Tibial nerve (tissue), 4 donors: ENCODE data around the gene RPP30. TPM values are rescaled to one million over a fixed set of nuclear protein-coding genes. Genes with fewer than 3 reads are reported as not detected.
"Not testable (repeated sequence)": the region's sequence is repeated elsewhere in the genome, so short reads cannot be mapped to it uniquely, and the experiment has no call there.

Experiments used
- DNase-seq, 2 donors: peaks; one replicate each; pipeline ENCODE4 v3.0.0-alpha.2; 2019; ENCODE audit warnings: low spot score in 2 of 2
- H3K27ac ChIP-seq, 4 donors: fragments of 200-600 bp; sonication (generic) in 3 of 4; one replicate each; pipeline ENCODE4 v1.5.1; 2017 to 2019; ENCODE audit warnings: mild to moderate bottlenecking in 1 of 4
- H3K27me3 ChIP-seq, 2 donors: fragments of 200-600 bp; sonication (generic) in 1 of 2; one replicate each; pipeline versions ENCODE4 v1.5.1 to v1.6.0; 2017 to 2019
- H3K36me3 ChIP-seq, 3 donors: fragments of 200-600 bp; sonication (generic); one replicate each; pipeline ENCODE4 v1.5.1; 2018 to 2019
- H3K4me1 ChIP-seq, 4 donors: fragments of 200-600 bp; sonication (generic) in 3 of 4; one replicate each; pipeline ENCODE4 v1.5.1; 2017 to 2019
- H3K4me3 ChIP-seq, 4 donors: fragments of 200-600 bp; sonication (generic) in 3 of 4; one replicate each; pipeline ENCODE4 v1.5.1; 2017 to 2019; ENCODE audit warnings: mild to moderate bottlenecking in 1 of 4, moderate library complexity in 1 of 4
- H3K9me3 ChIP-seq, 4 donors: fragments of 200-600 bp; sonication (generic) in 3 of 4; one replicate each; pipeline ENCODE4 v1.5.1; 2017 to 2019
- CTCF ChIP-seq, 5 experiments: fragments of 200-600 bp in 3 of 5; fragments of 450-650 bp in 2 of 5; sonication (generic) in 3 of 5; IDR thresholded peaks; one replicate each; pipeline ENCODE4 v1.5.1; 2016 to 2019; ENCODE audit warnings: antibody characterized with exemption in 5 of 5, mild to moderate bottlenecking in 3 of 5, moderate library complexity in 2 of 5
- EP300 ChIP-seq, 2 donors: sonication (generic); formaldehyde crosslinking; IDR thresholded peaks; one replicate each; pipeline ENCODE4 v1.6.1; 2017; ENCODE audit warnings: antibody characterized with exemption in 2 of 2, mild to moderate bottlenecking in 1 of 2
- POLR2A ChIP-seq, 2 donors: fragments of 450-650 bp; IDR thresholded peaks; one replicate each; pipeline ENCODE4 v1.6.1; 2017; ENCODE audit warnings: antibody characterized with exemption in 2 of 2, mild to moderate bottlenecking in 2 of 2, moderate library complexity in 2 of 2
- WGBS, 2 donors: methylation state at CpG; one replicate each; pipeline ENCODE4 v1.1.5; 2018; 5-methylcytosine and 5-hydroxymethylcytosine counted together
- total RNA-seq, 4 donors: library from RNA; depleted of rRNA; stranded (reverse); fragments of >200 nt; gene quantifications; one replicate each; pipeline ENCODE4 v1.1.0, GENCODE V29; 2016

Gene RPP30
- total RNA-seq, 4 donors from 2014 or later = 19.4 to 46.5 (median 35.2) TPM

- H3K36me3 ChIP-seq = no peaks in the 10 kb centered on the region
- H3K4me1 ChIP-seq = no peaks in the 10 kb centered on the region
- no peak for TF ChIP-seq EP300 (IDR thresholded peaks at IDR 0.05)
- no peak for TF ChIP-seq CTCF (IDR thresholded peaks at IDR 0.05)
- no peak for TF ChIP-seq POLR2A (IDR thresholded peaks at IDR 0.05)
- H3K4me3 ChIP-seq = no peak overlapping the region
- no peaks in the 10 kb centered on the region for H3K9me3 ChIP-seq
- H3K27me3 ChIP-seq = no peaks in the 10 kb centered on the region
- no peak for DNase-seq
- no peak overlapping the region for H3K27ac ChIP-seq
- WGBS, 2 donors = 77 to 84% methylated on average over 8 of the region's 8 CpGs
Observed at GRCh38 chr10:90937645-90938258, 66.0 kb downstream of the RPP30 start.

DNA sequence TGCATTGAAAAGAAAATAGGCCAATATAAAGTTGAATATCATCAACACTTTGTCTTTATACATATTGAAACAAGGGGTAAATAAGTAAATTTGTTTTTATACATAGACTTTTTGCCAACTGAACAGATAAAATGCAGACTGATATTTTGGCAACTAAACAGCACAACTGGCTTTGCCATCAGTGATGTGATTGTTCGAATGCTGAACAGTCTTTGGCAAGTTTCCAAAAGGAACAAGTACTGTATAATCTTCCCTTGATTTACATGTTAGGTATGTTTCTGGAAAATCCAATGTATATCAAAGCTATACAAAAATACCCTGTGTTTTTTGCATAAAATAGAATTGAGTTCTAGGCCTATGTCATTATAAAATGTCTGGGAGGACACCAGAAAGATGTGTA lies 67.3 kb downstream of the RPP30 start:
- no peak overlapping the region for H3K27ac ChIP-seq
- no peak for DNase-seq
- H3K4me1 ChIP-seq = no peaks in the 10 kb centered on the region
- WGBS, 2 donors = 29 to 38% methylated on average over 1 of the region's 1 CpG
- H3K36me3 ChIP-seq = no peaks in the 10 kb centered on the region
- no peak for TF ChIP-seq EP300 (IDR thresholded peaks at IDR 0.05)
- TF ChIP-seq POLR2A (IDR thresholded peaks at IDR 0.05) = no peak
- no peak for TF ChIP-seq CTCF (IDR thresholded peaks at IDR 0.05)
- H3K4me3 ChIP-seq = no peak overlapping the region
- no peaks in the 10 kb centered on the region for H3K9me3 ChIP-seq
- no peaks in the 10 kb centered on the region for H3K27me3 ChIP-seq

GRCh38 chr10:90939648-90940047 lies 67.9 kb downstream of the RPP30 start:
- WGBS, 2 donors = 90% methylated on average over 6 of the region's 6 CpGs
- DNase-seq = no peak
- no peaks in the 10 kb centered on the region for H3K4me1 ChIP-seq
- no peaks in the 10 kb centered on the region for H3K36me3 ChIP-seq
- no peak overlapping the region for H3K4me3 ChIP-seq
- H3K9me3 ChIP-seq = no peaks in the 10 kb centered on the region
- no peaks in the 10 kb centered on the region for H3K27me3 ChIP-seq
- no peak for TF ChIP-seq POLR2A (IDR thresholded peaks at IDR 0.05)
- TF ChIP-seq EP300 (IDR thresholded peaks at IDR 0.05) = no peak
- TF ChIP-seq CTCF (IDR thresholded peaks at IDR 0.05) = no peak
- no peak overlapping the region for H3K27ac ChIP-seq

GRCh38 chr10:90942980-90943379 lies 71.2 kb downstream of the RPP30 start:
- H3K4me1 ChIP-seq, H3K9me3 ChIP-seq, DNase-seq, H3K27me3 ChIP-seq, H3K4me3 ChIP-seq, H3K36me3 ChIP-seq, H3K27ac ChIP-seq: not testable (repeated sequence)
- WGBS, 2 donors = 62 to 73% methylated on average over 3 of the region's 3 CpGs

DNA sequence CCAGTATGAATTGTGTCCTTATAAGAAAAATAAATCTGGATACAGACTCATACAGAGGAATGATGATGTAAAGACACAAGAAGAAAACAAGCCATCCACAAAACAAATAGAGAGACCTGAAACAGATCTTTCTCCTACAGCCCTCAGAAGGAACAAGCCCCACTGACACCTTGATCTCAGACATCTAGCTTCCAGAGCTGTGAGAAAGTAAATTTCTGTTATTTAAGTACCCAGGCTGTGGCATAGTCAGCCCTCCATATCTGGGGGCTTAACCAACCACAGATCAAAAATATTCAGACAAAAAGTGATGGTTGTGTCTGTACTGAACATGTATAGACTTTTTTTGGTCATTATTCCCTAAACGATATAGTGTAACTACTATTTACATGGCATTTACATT lies 73.0 kb downstream of the RPP30 start:
- Histone ChIP-seq H3K9me3 (no peaks in the 10 kb centered on the region), H3K4me3 (no peak overlapping the region), H3K36me3 (no peaks in the 10 kb centered on the region), H3K27me3 (no peaks in the 10 kb centered on the region), H3K4me1 (no peaks in the 10 kb centered on the region), H3K27ac (no peak overlapping the region)
- TF ChIP-seq POLR2A (IDR thresholded peaks at IDR 0.05) (no peak), CTCF (IDR thresholded peaks at IDR 0.05) (no peak), EP300 (IDR thresholded peaks at IDR 0.05) (no peak)
- WGBS, 2 donors = 51 to 98% methylated on average over 1 of the region's 1 CpG
- no peak for DNase-seq
